ENCODE results near the gene ATP9A. TPM values are rescaled to one million over a fixed set of nuclear protein-coding genes. Genes with fewer than 3 reads are reported as not detected.

The ATP9A gene
- total RNA-seq, 1 experiment from 2014 or later, result 31.3 TPM

DNA sequence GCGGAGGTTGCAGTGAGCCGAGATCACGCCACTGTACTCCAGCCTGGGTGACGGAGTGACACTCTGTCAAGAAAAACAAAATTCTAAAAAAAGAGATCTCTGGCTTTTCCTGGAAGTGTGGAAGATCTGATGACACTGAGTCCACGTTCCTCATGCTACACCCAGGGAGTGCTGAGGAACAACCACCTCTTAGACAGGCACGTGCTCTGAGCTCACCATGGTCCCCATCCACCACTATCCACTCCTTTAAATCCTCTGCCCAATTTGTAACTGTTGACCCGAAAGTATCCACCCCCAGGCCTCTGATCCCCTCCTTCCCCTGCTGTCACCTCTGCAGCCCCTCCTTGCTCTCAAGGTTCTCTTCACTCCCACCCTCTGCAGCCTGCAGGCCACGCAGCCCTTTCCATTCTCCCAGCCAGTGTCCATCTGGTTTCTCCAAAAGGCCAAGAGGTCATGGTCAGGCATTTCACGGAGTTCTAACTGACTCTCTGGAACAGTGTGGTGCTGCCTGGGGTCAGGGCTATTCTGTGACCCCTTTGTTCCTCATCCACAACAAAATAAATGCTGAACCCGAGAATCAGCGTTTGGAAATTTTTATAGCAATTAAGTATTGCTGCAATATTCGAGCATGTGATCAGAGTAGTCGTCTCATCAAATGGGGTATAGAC lies 88.8 kb downstream of the ATP9A start:
- intact Hi-C loops (cut with micrococcal nuclease), result no loop called here
- no peak overlapping the region for H3K4me3 ChIP-seq (ENCODE audit: low read length)
- no peak overlapping the region for H3K27ac ChIP-seq (ENCODE audit: low read length)
- peaks cover 7% of the 10 kb centered on the region; the same call in 1 of the 2 replicates for H3K36me3 ChIP-seq (ENCODE audit: low read depth, low read length)
- no TSS peak for BruUV-seq (replicated peaks)
- H3F3A ChIP-seq (ENCODE audit: low read length, unreplicated experiment), result no peaks in the 10 kb centered on the region
- TF ChIP-seq EZH2phosphoT487 (IDR thresholded peaks at IDR 0.05; ENCODE audit: borderline replicate concordance, low read length), result no peak
- no peak for TF ChIP-seq EZH2 (IDR thresholded peaks at IDR 0.05; ENCODE audit: low read length, unreplicated experiment)
- TF ChIP-seq, protein P1, sequence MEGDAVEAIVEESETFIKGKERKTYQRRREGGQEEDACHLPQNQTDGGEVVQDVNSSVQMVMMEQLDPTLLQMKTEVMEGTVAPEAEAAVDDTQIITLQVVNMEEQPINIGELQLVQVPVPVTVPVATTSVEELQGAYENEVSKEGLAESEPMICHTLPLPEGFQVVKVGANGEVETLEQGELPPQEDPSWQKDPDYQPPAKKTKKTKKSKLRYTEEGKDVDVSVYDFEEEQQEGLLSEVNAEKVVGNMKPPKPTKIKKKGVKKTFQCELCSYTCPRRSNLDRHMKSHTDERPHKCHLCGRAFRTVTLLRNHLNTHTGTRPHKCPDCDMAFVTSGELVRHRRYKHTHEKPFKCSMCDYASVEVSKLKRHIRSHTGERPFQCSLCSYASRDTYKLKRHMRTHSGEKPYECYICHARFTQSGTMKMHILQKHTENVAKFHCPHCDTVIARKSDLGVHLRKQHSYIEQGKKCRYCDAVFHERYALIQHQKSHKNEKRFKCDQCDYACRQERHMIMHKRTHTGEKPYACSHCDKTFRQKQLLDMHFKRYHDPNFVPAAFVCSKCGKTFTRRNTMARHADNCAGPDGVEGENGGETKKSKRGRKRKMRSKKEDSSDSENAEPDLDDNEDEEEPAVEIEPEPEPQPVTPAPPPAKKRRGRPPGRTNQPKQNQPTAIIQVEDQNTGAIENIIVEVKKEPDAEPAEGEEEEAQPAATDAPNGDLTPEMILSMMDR (conservative IDR thresholded peaks at IDR 0.05; ENCODE audit: low read depth, low read length), result no peak
- no peak for ATAC-seq
- H3K9me2 ChIP-seq (replicated peaks; ENCODE audit: low read length), result no peaks in the 10 kb centered on the region
- no peaks in the 10 kb centered on the region for H4K20me1 ChIP-seq (ENCODE audit: low read length)
- CTCF ChIA-PET, result no interaction called here
- H3K9ac ChIP-seq (ENCODE audit: low read length), result no peak overlapping the region
- POLR2A ChIA-PET (ENCODE audit: unreplicated experiment), result no interaction called here
- no peak overlapping the region for H3K4me2 ChIP-seq (ENCODE audit: low read length)
- no peaks in the 10 kb centered on the region for H3K4me1 ChIP-seq (ENCODE audit: insufficient read depth, low read length)
- H2AFZ ChIP-seq (ENCODE audit: low read length), result no peak overlapping the region
- no peaks in the 10 kb centered on the region for H3K27me3 ChIP-seq (ENCODE audit: low read length)
- no peaks in the 10 kb centered on the region for H3K79me2 ChIP-seq (ENCODE audit: low read length)
- no peak for DNase-seq
- H3K9me3 ChIP-seq (ENCODE audit: low read length), result no peaks in the 10 kb centered on the region

DNA sequence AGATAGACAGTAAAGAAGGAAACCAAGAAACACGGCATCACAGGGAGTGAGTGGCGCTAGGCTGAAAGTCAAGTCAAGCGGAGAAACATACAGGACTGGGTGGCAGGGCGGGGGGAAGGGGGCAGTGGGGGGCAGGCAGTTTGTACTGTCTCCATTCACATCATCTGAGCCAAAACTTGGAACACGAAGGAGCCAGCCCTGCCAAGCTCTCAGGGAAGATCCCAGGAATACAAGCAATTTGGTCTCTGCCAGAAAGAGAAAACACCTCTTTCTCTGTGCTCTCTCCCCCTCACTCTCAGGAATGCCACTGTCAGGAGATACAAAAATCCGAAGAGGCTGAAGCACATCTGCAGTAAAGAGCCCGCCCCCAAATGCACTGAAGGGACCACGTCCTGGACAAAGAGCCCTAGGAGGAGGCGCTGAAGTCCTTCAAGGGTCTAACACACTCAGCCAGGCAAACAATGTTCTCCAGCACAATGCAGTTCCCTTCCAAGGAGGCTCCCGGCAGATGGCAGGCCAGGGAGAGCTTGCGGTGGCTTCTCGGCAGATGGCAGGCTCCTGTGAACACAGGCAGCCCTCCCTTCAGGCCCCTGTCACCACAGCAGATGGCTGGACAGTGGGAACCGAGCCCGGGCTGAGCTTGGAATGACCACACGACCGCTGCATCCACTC lies 90.0 kb downstream of the ATP9A start:
- Histone ChIP-seq H3K27me3 (ENCODE audit: low read length) (no peaks in the 10 kb centered on the region), H3K4me1 (ENCODE audit: insufficient read depth, low read length) (no peaks in the 10 kb centered on the region), H3K9me2 (replicated peaks; ENCODE audit: low read length) (no peaks in the 10 kb centered on the region), H3K4me2 (ENCODE audit: low read length) (no peak overlapping the region), H3F3A (ENCODE audit: low read length, unreplicated experiment) (no peaks in the 10 kb centered on the region), H4K20me1 (ENCODE audit: low read length) (no peaks in the 10 kb centered on the region), H3K9me3 (ENCODE audit: low read length) (no peaks in the 10 kb centered on the region), H3K4me3 (ENCODE audit: low read length) (no peak overlapping the region), H3K36me3 (ENCODE audit: low read depth, low read length) (peaks cover 7% of the 10 kb centered on the region; the same call in 1 of the 2 replicates), H3K27ac (ENCODE audit: low read length) (no peak overlapping the region), H3K79me2 (ENCODE audit: low read length) (no peaks in the 10 kb centered on the region), H3K9ac (ENCODE audit: low read length) (no peak overlapping the region), H2AFZ (ENCODE audit: low read length) (no peak overlapping the region)
- no peak for ATAC-seq
- no TSS peak for BruUV-seq (replicated peaks)
- intact Hi-C loops (cut with micrococcal nuclease), result no loop called here
- ChIA-PET POLR2A (ENCODE audit: unreplicated experiment) (no interaction called here), CTCF (no interaction called here)
- TF ChIP-seq, protein P1 (conservative IDR thresholded peaks at IDR 0.05; ENCODE audit: low read depth, low read length), result no peak
- TF ChIP-seq EZH2phosphoT487 (IDR thresholded peaks at IDR 0.05; ENCODE audit: borderline replicate concordance, low read length), result no peak
- no peak for TF ChIP-seq EZH2 (IDR thresholded peaks at IDR 0.05; ENCODE audit: low read length, unreplicated experiment)
- DNase-seq, result no peak

DNA sequence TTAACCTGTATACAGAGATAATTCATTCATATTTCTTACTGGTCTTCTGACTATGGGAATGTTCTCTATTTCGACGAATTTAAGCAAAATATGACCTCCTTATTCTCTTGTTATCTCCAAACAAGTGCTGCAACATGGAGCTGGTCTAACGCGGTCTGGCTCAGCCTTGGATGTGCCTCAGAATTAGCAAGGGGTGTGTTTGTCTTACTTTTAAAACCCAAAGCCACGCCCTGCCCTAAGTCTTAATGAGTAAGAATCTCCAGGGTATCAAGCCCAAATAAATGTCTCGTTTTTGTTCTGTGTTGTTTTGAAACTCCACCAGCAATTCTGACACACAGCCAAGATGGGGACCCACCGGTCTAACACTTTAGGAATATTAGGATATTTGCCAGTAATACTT lies 99.2 kb downstream of the ATP9A start:
- Histone ChIP-seq H3K27ac (ENCODE audit: low read length) (peak overlapping the region; percentile 2; the same call in 1 of the 2 replicates), H3F3A (ENCODE audit: low read length, unreplicated experiment) (peaks cover 13% of the 10 kb centered on the region), H2AFZ (ENCODE audit: low read length) (no peak overlapping the region), H3K79me2 (ENCODE audit: low read length) (no peaks in the 10 kb centered on the region), H3K4me2 (ENCODE audit: low read length) (no peak overlapping the region), H3K9ac (ENCODE audit: low read length) (no peak overlapping the region), H3K36me3 (ENCODE audit: low read depth, low read length) (peaks cover 23% of the 10 kb centered on the region; the same call in 1 of the 2 replicates), H4K20me1 (ENCODE audit: low read length) (no peaks in the 10 kb centered on the region), H3K9me2 (replicated peaks; ENCODE audit: low read length) (no peaks in the 10 kb centered on the region), H3K9me3 (ENCODE audit: low read length) (no peaks in the 10 kb centered on the region), H3K27me3 (ENCODE audit: low read length) (no peaks in the 10 kb centered on the region), H3K4me1 (ENCODE audit: insufficient read depth, low read length) (peaks cover 38% of the 10 kb centered on the region), H3K4me3 (ENCODE audit: low read length) (no peak overlapping the region)
- ATAC-seq, result no peak
- peak; percentile 36 for DNase-seq
- intact Hi-C loops (cut with micrococcal nuclease), result loop anchor here (10.0 kb wide), 1 partner anchor 316 kb away; no protein-coding TSS in a partner anchor
- no TSS peak for BruUV-seq (replicated peaks)
- ChIA-PET POLR2A (ENCODE audit: unreplicated experiment) (no interaction called here), CTCF (no interaction called here)
- TF ChIP-seq EZH2 (IDR thresholded peaks at IDR 0.05; ENCODE audit: low read length, unreplicated experiment), result no peak
- TF ChIP-seq EZH2phosphoT487 (IDR thresholded peaks at IDR 0.05; ENCODE audit: borderline replicate concordance, low read length), result no peak
- TF ChIP-seq, protein P1 (conservative IDR thresholded peaks at IDR 0.05; ENCODE audit: low read depth, low read length), result no peak

All from PC-3 (cell line).